Urinary bladder (tissue), 4 donors: Measurements from ENCODE around the gene SOX9. TPM values are rescaled to one million over a fixed set of nuclear protein-coding genes. Genes with fewer than 3 reads are reported as not detected.

ENCODE experiments used
- DNase-seq: peaks from one replicate; pipeline ENCODE4 v3.0.0-alpha.2; 2015; ENCODE audit errors: extremely low spot score
- H3K27ac ChIP-seq: one replicate; pipeline ENCODE4 v1.5.1; 2013; ENCODE audit warnings: low read depth, mild to moderate bottlenecking, moderate library complexity
- H3K36me3 ChIP-seq: one replicate; pipeline ENCODE4 v1.6.1; 2013; ENCODE audit warnings: mild to moderate bottlenecking, moderate library complexity; ENCODE audit not compliant: insufficient read depth
- H3K4me1 ChIP-seq: one replicate; pipeline ENCODE4 v1.6.1; 2013; ENCODE audit warnings: mild to moderate bottlenecking, moderate library complexity; ENCODE audit not compliant: insufficient read depth
- H3K4me3 ChIP-seq: one replicate; pipeline ENCODE4 v1.5.1; 2013; ENCODE audit warnings: low read depth, low read length
- WGBS: extraction: QIAGEN DNeasy Blood & Tissue Kit; methylation state at CpG from one replicate; pipeline ENCODE4 v1.1.7; 2013; 5-methylcytosine and 5-hydroxymethylcytosine counted together
- polyA plus RNA-seq: library from polyadenylated mRNA; stranded (reverse); fragments of 200-250 nt; gene quantifications from one replicate; pipeline ENCODE4 v1.2.3, GENCODE V29; 2013
- total RNA-seq: library from RNA; depleted of rRNA; stranded (reverse); fragments of >200 nt; gene quantifications from one replicate; pipeline ENCODE4 v1.2.3, GENCODE V29; 2014
- donor health status: healthy with polysubstance abuse.
- donor health status: healthy.

SOX9 gene
- total and polyA plus RNA-seq, 2 donors, result 1.8 to 3.2 TPM

GRCh38 chr17:72145962-72146361 lies 25.1 kb downstream of the SOX9 start:
- no peak for DNase-seq
- Histone ChIP-seq H3K27ac (no peak overlapping the region), H3K36me3 (no peaks in the 10 kb centered on the region), H3K4me3 (no peak overlapping the region), H3K4me1 (no peaks in the 10 kb centered on the region)
- WGBS, result 76% methylated on average over 2 of the region's 2 CpGs

GRCh38 chr17:72146371-72146770 lies 25.6 kb downstream of the SOX9 start:
- Histone ChIP-seq H3K36me3 (no peaks in the 10 kb centered on the region), H3K4me3 (no peak overlapping the region), H3K27ac (no peak overlapping the region), H3K4me1 (no peaks in the 10 kb centered on the region)
- 77% methylated on average over 2 of the region's 2 CpGs for WGBS
- DNase-seq, result no peak

GRCh38 chr17:72150632-72151460 lies 30.0 kb downstream of the SOX9 start:
- no peak overlapping the region for H3K4me3 ChIP-seq
- no peak for DNase-seq
- no peaks in the 10 kb centered on the region for H3K36me3 ChIP-seq
- H3K27ac ChIP-seq, result no peak overlapping the region
- 57% methylated on average over 11 of the region's 11 CpGs for WGBS
- H3K4me1 ChIP-seq, result no peaks in the 10 kb centered on the region

- no peak overlapping the region for H3K27ac ChIP-seq
- DNase-seq, result no peak
- WGBS, result 33% methylated on average over 11 of the region's 11 CpGs
- H3K4me1 ChIP-seq, result no peaks in the 10 kb centered on the region
- H3K4me3 ChIP-seq, result no peak overlapping the region
- no peaks in the 10 kb centered on the region for H3K36me3 ChIP-seq
Observed at GRCh38 chr17:72151565-72152386, 31.0 kb downstream of the SOX9 start.

- Histone ChIP-seq H3K36me3 (no peaks in the 10 kb centered on the region), H3K4me1 (no peaks in the 10 kb centered on the region), H3K27ac (no peak overlapping the region), H3K4me3 (no peak overlapping the region)
- WGBS, result 65% methylated on average over 2 of the region's 2 CpGs
- no peak for DNase-seq
Observed at GRCh38 chr17:72152387-72152929, 31.6 kb downstream of the SOX9 start.

GRCh38 chr17:72158895-72159885 lies 38.4 kb downstream of the SOX9 start:
- Histone ChIP-seq H3K4me3 (no peak overlapping the region), H3K36me3 (no peaks in the 10 kb centered on the region), H3K4me1 (no peaks in the 10 kb centered on the region), H3K27ac (no peak overlapping the region)
- 60% methylated on average over 15 of the region's 15 CpGs for WGBS
- no peak for DNase-seq

- H3K27ac ChIP-seq, result no peak overlapping the region
- 75% methylated on average over 2 of the region's 2 CpGs for WGBS
- no peak overlapping the region for H3K4me3 ChIP-seq
- no peaks in the 10 kb centered on the region for H3K4me1 ChIP-seq
- no peak for DNase-seq
- no peaks in the 10 kb centered on the region for H3K36me3 ChIP-seq
Observed at GRCh38 chr17:72162569-72162968, 41.7 kb downstream of the SOX9 start.

- no peak overlapping the region for H3K27ac ChIP-seq
- no peak overlapping the region for H3K4me3 ChIP-seq
- no peak for DNase-seq
- 89% methylated on average over 2 of the region's 2 CpGs for WGBS
- no peaks in the 10 kb centered on the region for H3K36me3 ChIP-seq
- no peaks in the 10 kb centered on the region for H3K4me1 ChIP-seq
Observed at GRCh38 chr17:72163474-72163873, 42.7 kb downstream of the SOX9 start.

- Histone ChIP-seq H3K36me3 (no peaks in the 10 kb centered on the region), H3K27ac (no peak overlapping the region), H3K4me1 (no peaks in the 10 kb centered on the region), H3K4me3 (no peak overlapping the region)
- WGBS, result 84% methylated on average over 3 of the region's 3 CpGs
- no peak for DNase-seq
Observed at GRCh38 chr17:72164158-72164739, 43.4 kb downstream of the SOX9 start.

GRCh38 chr17:72165192-72165866 lies 44.5 kb downstream of the SOX9 start:
- WGBS, result 67% methylated on average over 9 of the region's 9 CpGs
- Histone ChIP-seq H3K27ac (no peak overlapping the region), H3K4me1 (no peaks in the 10 kb centered on the region), H3K4me3 (no peak overlapping the region), H3K36me3 (no peaks in the 10 kb centered on the region)
- DNase-seq, result no peak

GRCh38 chr17:72165867-72166439 lies 45.1 kb downstream of the SOX9 start:
- DNase-seq, result no peak
- Histone ChIP-seq H3K36me3 (no peaks in the 10 kb centered on the region), H3K4me1 (no peaks in the 10 kb centered on the region), H3K27ac (no peak overlapping the region), H3K4me3 (no peak overlapping the region)
- 66% methylated on average over 12 of the region's 12 CpGs for WGBS

- no peaks in the 10 kb centered on the region for H3K4me1 ChIP-seq
- 43% methylated on average over 2 of the region's 2 CpGs for WGBS
- H3K4me3 ChIP-seq, result no peak overlapping the region
- no peak for DNase-seq
- no peak overlapping the region for H3K27ac ChIP-seq
- no peaks in the 10 kb centered on the region for H3K36me3 ChIP-seq
Observed at GRCh38 chr17:72167593-72167992, 46.8 kb downstream of the SOX9 start.
